D721Med (cell line): ENCODE data around the gene ITGAE.

Experiments
- DNase-seq: peaks from one replicate; pipeline ENCODE4 v3.0.0; 2011; ENCODE audit warnings: low spot score; ENCODE audit not compliant: insufficient read length
- FAIRE-seq: peaks from 2 replicates; lab custom pipeline; 2011; peaks lifted over from hg19 to GRCh38; lab: Jason Lieb, UNC
- TF ChIP-seq, protein P1 (sequence below): IDR thresholded peaks from 2 replicates; pipeline ENCODE4 v1.5.1; 2012; ENCODE audit warnings: mild to moderate bottlenecking, control low read depth; ENCODE audit not compliant: insufficient read depth; ENCODE audit errors: missing control alignments

ITGAE gene

DNA sequence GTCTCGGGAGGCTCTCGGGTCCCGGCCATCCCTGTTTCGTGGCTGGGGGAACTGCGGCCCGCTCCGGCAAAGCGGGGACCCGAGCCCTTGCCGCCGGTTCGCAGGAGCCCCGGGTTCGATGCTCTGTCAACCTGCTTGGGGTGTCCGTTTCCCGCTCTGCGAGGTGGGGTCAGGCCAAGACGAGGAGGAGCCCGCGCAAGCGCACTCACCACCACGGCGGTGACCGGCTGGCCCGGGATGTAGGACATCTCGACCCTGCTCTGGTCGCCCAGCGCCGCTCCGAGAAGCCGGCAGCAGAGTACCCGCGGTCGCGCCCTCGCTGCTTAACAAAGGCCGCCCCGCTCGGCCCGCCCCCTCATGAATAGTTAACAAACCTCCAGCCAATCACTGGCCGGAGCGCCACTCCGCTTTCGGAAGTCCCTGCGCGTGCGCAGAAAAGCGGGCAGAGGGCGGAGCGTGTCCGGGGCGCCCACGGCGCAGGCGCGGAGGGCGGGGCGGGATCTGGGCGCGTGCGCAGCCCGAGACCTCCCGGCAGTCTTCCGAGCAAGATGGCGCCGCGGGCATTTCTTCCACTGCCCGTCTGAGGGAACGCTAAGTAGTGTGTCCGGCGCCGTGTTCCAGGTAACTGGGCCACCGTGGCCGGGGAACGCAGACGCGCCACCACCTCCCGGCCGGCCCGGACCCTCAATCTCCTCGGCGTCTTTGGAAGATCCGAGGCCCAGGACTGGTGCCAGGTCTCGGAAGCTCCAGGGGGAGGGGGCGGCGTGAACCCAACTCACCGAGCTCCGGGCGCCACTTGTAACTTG lies 132.5 kb downstream of the ITGAE start, which contains the start of the genes EMC6 and TAX1BP3:
Gene EMC6, plus strand, starts transcription at position 534 of the 806 bp plus-strand sequence. CDS start 335 bp downstream, outside the sequence.
Gene TAX1BP3, minus strand, starts transcription at position 300 of the 806 bp plus-strand sequence. Its CDS starts 52 bp downstream, at position 248.
- peak; percentile 99 for DNase-seq
- TF ChIP-seq, protein P1, sequence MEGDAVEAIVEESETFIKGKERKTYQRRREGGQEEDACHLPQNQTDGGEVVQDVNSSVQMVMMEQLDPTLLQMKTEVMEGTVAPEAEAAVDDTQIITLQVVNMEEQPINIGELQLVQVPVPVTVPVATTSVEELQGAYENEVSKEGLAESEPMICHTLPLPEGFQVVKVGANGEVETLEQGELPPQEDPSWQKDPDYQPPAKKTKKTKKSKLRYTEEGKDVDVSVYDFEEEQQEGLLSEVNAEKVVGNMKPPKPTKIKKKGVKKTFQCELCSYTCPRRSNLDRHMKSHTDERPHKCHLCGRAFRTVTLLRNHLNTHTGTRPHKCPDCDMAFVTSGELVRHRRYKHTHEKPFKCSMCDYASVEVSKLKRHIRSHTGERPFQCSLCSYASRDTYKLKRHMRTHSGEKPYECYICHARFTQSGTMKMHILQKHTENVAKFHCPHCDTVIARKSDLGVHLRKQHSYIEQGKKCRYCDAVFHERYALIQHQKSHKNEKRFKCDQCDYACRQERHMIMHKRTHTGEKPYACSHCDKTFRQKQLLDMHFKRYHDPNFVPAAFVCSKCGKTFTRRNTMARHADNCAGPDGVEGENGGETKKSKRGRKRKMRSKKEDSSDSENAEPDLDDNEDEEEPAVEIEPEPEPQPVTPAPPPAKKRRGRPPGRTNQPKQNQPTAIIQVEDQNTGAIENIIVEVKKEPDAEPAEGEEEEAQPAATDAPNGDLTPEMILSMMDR = no peak
- no peak for FAIRE-seq

DNA sequence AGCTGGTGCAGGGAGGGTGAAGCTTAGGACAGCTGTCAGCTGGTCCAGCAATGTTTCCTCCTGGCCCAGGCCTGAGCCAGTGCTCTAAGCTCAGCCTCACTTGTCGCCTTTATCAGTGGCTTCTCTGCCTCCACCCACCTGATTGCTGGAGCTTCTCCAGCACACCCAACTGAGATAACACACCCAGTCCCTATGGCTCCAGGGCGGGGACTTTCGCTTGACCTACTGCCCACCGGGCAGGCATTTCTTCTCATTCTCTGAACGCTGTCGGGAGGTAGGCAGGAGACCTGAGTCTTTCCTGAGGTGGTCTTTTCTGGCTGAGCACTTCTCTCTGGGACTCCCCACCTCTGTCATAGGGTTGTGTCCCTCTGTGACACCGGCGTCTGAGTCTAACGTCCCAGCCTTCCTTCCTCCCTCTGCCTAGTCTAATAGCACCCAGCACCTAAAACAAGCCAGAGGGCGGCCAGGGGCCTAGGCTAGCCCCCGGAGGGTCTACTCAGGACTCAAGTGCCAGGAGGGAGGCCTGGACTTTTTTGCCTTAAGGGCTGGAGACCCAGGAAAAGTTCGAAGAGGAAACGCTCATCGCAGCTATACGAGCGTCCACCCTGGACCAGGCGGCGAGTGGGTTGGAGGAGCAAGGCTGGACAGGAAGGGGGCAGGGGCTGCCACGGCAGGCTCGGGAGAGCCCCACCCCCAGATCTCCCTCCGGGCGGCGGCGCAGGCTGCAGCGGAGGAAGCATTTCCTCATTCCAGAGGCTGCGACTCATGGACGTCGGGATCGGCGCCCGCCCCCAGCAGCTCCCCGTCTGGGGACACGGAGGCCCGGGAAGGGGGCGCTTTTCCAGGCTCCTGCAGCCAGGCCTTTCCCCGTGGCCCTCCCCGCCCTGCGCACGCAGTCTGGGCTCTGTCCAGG lies 133.4 kb downstream of the ITGAE start:
- FAIRE-seq (no peak), DNase-seq (no peak)
- TF ChIP-seq, protein P1 = no peak

DNA sequence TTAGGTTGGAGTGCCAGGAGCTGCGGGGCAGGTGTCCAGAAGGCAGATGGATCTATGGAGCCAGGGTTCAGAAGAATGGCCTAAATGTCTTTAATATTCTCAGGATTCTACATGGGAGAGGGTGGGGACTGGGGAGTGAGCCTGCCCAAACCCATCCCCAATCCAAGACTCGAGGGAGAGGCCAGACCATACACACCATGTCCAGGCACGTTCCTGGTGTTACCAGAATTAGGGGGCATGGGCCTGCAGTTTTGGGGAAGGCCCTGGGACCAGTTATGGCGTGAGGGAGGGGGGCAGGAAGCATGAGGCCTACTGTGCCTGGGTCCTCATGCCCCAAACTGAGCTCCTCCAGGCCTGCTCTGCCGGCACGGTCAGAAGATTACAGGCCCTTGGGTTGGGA lies 134.5 kb downstream of the ITGAE start:
- FAIRE-seq (no peak), DNase-seq (no peak)
- TF ChIP-seq, protein P1 = no peak

DNA sequence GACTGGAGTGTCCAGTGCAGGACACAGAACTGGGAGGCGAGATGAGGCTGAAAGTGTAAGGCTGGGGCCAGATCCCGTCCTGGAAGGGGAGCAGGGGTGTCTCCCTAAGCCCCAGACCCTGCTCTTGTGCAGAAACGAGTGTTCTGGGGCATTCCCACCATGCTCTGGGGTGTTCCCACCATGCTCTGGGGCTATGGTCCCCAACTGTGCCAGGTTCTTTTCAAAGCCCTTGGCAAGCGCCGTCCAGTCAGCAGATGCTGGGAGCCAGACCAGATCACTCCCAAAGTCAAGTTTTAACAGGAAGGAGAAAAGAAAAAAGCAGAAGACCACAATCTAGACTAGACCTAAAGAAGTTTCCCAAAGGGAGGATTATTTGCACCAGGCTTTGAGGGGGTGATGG lies 135.2 kb downstream of the ITGAE start:
- DNase-seq (no peak), FAIRE-seq (no peak)
- TF ChIP-seq, protein P1 = no peak
